Loucy (cell line): Measurements from ENCODE around the gene PRPF38A.

Experiments used
- EZH2phosphoT487 ChIP-seq: fragments of 200-600 bp; IDR thresholded peaks from 2 replicates; pipeline ENCODE4 v1.6.1; 2018; ENCODE audit warnings: antibody characterized with exemption, mild to moderate bottlenecking, moderate library complexity, borderline replicate concordance
- TF ChIP-seq, protein P1 (sequence below): fragments of 200-600 bp; sonication (generic); conservative IDR thresholded peaks from 2 replicates; pipeline ENCODE4 v1.5.1; 2014; ENCODE audit warnings: mild to moderate bottlenecking, antibody characterized with exemption, low read length

DNA sequence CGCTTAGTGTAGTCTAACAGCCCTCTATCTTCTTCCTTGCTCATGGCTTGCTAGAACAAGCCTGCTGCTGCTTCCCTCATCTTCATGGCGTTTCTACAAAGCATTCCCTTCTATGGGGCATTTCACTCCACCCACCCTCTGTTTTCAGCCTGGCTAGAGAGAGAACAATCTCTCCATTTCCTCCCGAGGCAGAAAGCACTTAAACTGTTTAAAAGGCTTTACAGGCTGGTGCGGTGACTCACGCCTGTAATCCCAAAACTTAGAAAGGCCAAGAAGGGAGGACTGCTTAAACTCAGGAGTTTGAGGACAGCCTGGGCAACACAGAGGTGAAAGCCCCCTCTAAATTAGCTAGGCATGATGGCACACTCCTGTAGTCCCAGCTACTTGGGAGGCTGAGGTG lies 17.9 kb upstream of the PRPF38A start:
- TF ChIP-seq, protein P1, sequence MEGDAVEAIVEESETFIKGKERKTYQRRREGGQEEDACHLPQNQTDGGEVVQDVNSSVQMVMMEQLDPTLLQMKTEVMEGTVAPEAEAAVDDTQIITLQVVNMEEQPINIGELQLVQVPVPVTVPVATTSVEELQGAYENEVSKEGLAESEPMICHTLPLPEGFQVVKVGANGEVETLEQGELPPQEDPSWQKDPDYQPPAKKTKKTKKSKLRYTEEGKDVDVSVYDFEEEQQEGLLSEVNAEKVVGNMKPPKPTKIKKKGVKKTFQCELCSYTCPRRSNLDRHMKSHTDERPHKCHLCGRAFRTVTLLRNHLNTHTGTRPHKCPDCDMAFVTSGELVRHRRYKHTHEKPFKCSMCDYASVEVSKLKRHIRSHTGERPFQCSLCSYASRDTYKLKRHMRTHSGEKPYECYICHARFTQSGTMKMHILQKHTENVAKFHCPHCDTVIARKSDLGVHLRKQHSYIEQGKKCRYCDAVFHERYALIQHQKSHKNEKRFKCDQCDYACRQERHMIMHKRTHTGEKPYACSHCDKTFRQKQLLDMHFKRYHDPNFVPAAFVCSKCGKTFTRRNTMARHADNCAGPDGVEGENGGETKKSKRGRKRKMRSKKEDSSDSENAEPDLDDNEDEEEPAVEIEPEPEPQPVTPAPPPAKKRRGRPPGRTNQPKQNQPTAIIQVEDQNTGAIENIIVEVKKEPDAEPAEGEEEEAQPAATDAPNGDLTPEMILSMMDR = no peak
- no peak for TF ChIP-seq EZH2phosphoT487
